ENCODE results near the gene PARVA. TPM values are rescaled to one million over a fixed set of nuclear protein-coding genes. Genes with fewer than 3 reads are reported as not detected.

PARVA gene, protein sequence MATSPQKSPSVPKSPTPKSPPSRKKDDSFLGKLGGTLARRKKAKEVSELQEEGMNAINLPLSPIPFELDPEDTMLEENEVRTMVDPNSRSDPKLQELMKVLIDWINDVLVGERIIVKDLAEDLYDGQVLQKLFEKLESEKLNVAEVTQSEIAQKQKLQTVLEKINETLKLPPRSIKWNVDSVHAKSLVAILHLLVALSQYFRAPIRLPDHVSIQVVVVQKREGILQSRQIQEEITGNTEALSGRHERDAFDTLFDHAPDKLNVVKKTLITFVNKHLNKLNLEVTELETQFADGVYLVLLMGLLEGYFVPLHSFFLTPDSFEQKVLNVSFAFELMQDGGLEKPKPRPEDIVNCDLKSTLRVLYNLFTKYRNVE
- 41.8 and 42.5 TPM in 2 replicates for total RNA-seq

DNA sequence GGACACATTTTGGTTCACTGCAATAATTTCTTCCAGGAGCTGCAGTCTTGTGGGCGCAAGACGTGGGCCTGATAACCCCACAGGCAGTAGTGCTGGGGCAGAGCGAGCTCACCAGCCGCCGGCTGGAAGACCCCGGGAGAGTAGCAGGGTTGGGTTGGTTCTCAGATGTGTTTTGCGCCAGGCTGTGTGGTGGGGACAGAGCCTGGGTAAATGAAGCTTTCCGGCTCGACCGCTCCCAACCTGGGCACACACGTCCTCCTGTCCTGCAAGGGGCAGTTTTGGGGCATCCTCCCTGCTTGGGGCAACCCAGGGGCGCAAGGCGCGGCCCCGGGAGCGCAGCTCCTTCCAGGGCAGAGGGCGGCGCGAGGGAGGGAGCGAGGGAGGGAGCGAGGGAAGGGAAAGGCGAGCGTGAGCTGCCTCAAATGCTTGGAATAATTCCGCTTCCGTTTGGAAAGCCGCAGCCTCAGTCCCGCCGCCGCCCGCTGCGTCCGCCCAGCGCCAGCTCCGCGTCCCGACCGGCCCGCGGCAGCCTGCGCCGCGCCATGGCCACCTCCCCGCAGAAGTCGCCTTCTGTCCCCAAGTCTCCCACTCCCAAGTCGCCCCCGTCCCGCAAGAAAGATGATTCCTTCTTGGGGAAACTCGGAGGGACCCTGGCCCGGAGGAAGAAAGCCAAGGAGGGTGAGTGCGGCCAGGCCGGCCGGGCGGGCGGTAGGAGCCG is at the start of gene PARVA:
TSS of gene PARVA (plus strand) at position 466 of the 718 bp plus-strand sequence. CDS start at position 543, 77 bp downstream.

